Karpas-422 (cell line): ENCODE results near the gene SFSWAP. TPM values are rescaled to one million over a fixed set of nuclear protein-coding genes. Genes with fewer than 3 reads are reported as not detected.
"Not testable (repeated sequence)": the region's sequence is repeated elsewhere in the genome, so short reads cannot be mapped to it uniquely, and the experiment has no call there.

Experiments
- DNase-seq: peaks from one replicate; pipeline ENCODE4 v3.0.0-alpha.2; 2015
- H2AFZ ChIP-seq: fragments of 200-600 bp; sonication (generic); 2 replicates; pipeline ENCODE4 v1.6.1; 2014; ENCODE audit warnings: antibody characterized with exemption, low read length, mixed read lengths
- H3K27ac ChIP-seq: fragments of 200-600 bp; sonication (generic); 2 replicates; pipeline ENCODE4 v1.5.1; 2014; ENCODE audit warnings: mild to moderate bottlenecking, low read length, moderate library complexity
- H3K27me3 ChIP-seq: fragments of 200-600 bp; sonication (generic); 2 replicates; pipeline ENCODE4 v1.6.1; 2014; ENCODE audit warnings: low read length, mixed read lengths
- H3K36me3 ChIP-seq: fragments of 200-600 bp; sonication (generic); 2 replicates; pipeline ENCODE4 v1.6.1; 2014; ENCODE audit warnings: low read length, mixed read lengths; ENCODE audit not compliant: insufficient read depth
- H3K4me1 ChIP-seq: fragments of 200-600 bp; sonication (generic); 2 replicates; pipeline ENCODE4 v1.6.1; 2014; ENCODE audit warnings: mild to moderate bottlenecking, low read length, mixed read lengths
- H3K4me2 ChIP-seq: fragments of 200-600 bp; sonication (generic); 2 replicates; pipeline ENCODE4 v1.6.1; 2014; ENCODE audit warnings: low read length, low read depth, mild to moderate bottlenecking; ENCODE audit not compliant: poor library complexity, severe bottlenecking
- H3K4me3 ChIP-seq: fragments of 200-600 bp; sonication (generic); 2 replicates; pipeline ENCODE4 v1.5.1; 2014; ENCODE audit warnings: mild to moderate bottlenecking, antibody characterized with exemption, low read length, mixed read lengths
- H3K79me2 ChIP-seq: fragments of 200-600 bp; sonication (generic); 2 replicates; pipeline ENCODE4 v1.6.1; 2014; ENCODE audit warnings: mild to moderate bottlenecking, low read length, mixed read lengths
- H3K9ac ChIP-seq: fragments of 200-600 bp; sonication (generic); 2 replicates; pipeline ENCODE4 v1.6.0; 2014; ENCODE audit warnings: low read length
- H3K9me2 ChIP-seq: fragments of 200-600 bp; sonication (generic), shearing (Covaris generic); replicated peaks from 2 replicates; pipeline ENCODE4 v1.6.0; 2014; ENCODE audit warnings: mild to moderate bottlenecking, low read length, moderate library complexity; ENCODE audit not compliant: insufficient read depth
- H3K9me3 ChIP-seq: fragments of 300-700, 200-600 bp; sonication (generic); 2 replicates; pipeline ENCODE4 v1.6.1; 2014; ENCODE audit warnings: low read length, mixed read lengths
- H4K20me1 ChIP-seq: fragments of 200-600 bp; sonication (generic); 2 replicates; pipeline ENCODE4 v1.6.1; 2014; ENCODE audit warnings: mild to moderate bottlenecking, antibody characterized with exemption, low read length, low read depth; ENCODE audit not compliant: insufficient read depth
- total RNA-seq: library from RNA; depleted of rRNA; stranded (reverse); fragments of >200 nt; shearing (Covaris generic); gene quantifications from 2 replicates; pipeline ENCODE4 v1.2.3, GENCODE V29; 2014; ENCODE audit warnings: low replicate concordance

The SFSWAP gene
- total RNA-seq, 1 experiment from 2014 or later = 30.0 TPM

- H3K79me2 ChIP-seq = no peaks in the 10 kb centered on the region
- no peaks in the 10 kb centered on the region for H3K36me3 ChIP-seq
- H3K4me3 ChIP-seq = no peak overlapping the region
- no peaks in the 10 kb centered on the region for H3K9me2 ChIP-seq
- no peak overlapping the region for H2AFZ ChIP-seq
- no peaks in the 10 kb centered on the region for H3K27me3 ChIP-seq
- H3K27ac ChIP-seq = no peak overlapping the region
- H3K9ac ChIP-seq = no peak overlapping the region
- no peak for DNase-seq
- no peaks in the 10 kb centered on the region for H3K4me1 ChIP-seq
- H3K4me2 ChIP-seq = no peak overlapping the region
- no peaks in the 10 kb centered on the region for H3K9me3 ChIP-seq
- H4K20me1 ChIP-seq = no peaks in the 10 kb centered on the region
These were observed 7.7 kb upstream of the SFSWAP start for GRCh38 chr12:131703161-131703560.

GRCh38 chr12:131704509-131704908 is 6.4 kb upstream of the SFSWAP start:
- no peak overlapping the region for H3K4me3 ChIP-seq
- DNase-seq = no peak
- no peaks in the 10 kb centered on the region for H4K20me1 ChIP-seq
- H3K9ac ChIP-seq = no peak overlapping the region
- H3K4me2 ChIP-seq = no peak overlapping the region
- H3K27ac ChIP-seq = no peak overlapping the region
- no peaks in the 10 kb centered on the region for H3K27me3 ChIP-seq
- H3K36me3 ChIP-seq = no peaks in the 10 kb centered on the region
- H3K9me3 ChIP-seq = no peaks in the 10 kb centered on the region
- H3K9me2 ChIP-seq = no peaks in the 10 kb centered on the region
- no peaks in the 10 kb centered on the region for H3K79me2 ChIP-seq
- H3K4me1 ChIP-seq = no peaks in the 10 kb centered on the region; the same call in 1 of the 2 replicates
- no peak overlapping the region for H2AFZ ChIP-seq

GRCh38 chr12:131706709-131707108 is 4.2 kb upstream of the SFSWAP start:
- H3K27me3 ChIP-seq, H2AFZ ChIP-seq, H3K79me2 ChIP-seq: not testable (repeated sequence)

GRCh38 chr12:131709226-131709625 is 1.7 kb upstream of the SFSWAP start:
- no peak overlapping the region for H3K4me2 ChIP-seq
- H3K4me1 ChIP-seq = peaks cover 24% of the 10 kb centered on the region
- peaks cover 12% of the 10 kb centered on the region; the same call in 1 of the 2 replicates for H3K36me3 ChIP-seq
- H3K9me2 ChIP-seq = no peaks in the 10 kb centered on the region
- H3K9ac ChIP-seq = no peak overlapping the region
- H3K79me2 ChIP-seq = peaks cover 34% of the 10 kb centered on the region
- no peaks in the 10 kb centered on the region for H3K27me3 ChIP-seq
- no peak overlapping the region for H3K27ac ChIP-seq
- H2AFZ ChIP-seq = no peak overlapping the region
- no peak for DNase-seq
- peaks cover 18% of the 10 kb centered on the region; the same call in 1 of the 2 replicates for H4K20me1 ChIP-seq
- H3K9me3 ChIP-seq = no peaks in the 10 kb centered on the region
- H3K4me3 ChIP-seq = no peak overlapping the region

More at GRCh38 chr12:131706709-131707108, 4.2 kb upstream of the SFSWAP start:
- not testable (repeated sequence) for DNase-seq, H4K20me1 ChIP-seq, H3K4me3 ChIP-seq, H3K9me2 ChIP-seq, H3K9me3 ChIP-seq, H3K27ac ChIP-seq, H3K36me3 ChIP-seq, H3K9ac ChIP-seq, H3K4me1 ChIP-seq, H3K4me2 ChIP-seq

- H4K20me1 ChIP-seq = peaks cover 18% of the 10 kb centered on the region; the same call in 1 of the 2 replicates
- peaks cover 34% of the 10 kb centered on the region for H3K36me3 ChIP-seq
- H3K27ac ChIP-seq = no peak overlapping the region
- H3K4me3 ChIP-seq = peak overlapping the region; percentile 97
- peaks cover 24% of the 10 kb centered on the region for H3K4me1 ChIP-seq
- no peaks in the 10 kb centered on the region for H3K27me3 ChIP-seq
- H3K79me2 ChIP-seq = peaks cover 52% of the 10 kb centered on the region
- H2AFZ ChIP-seq = no peak overlapping the region; the same call in 1 of the 2 replicates
- no peaks in the 10 kb centered on the region for H3K9me3 ChIP-seq
- DNase-seq = peak; percentile 52
- H3K9me2 ChIP-seq = no peaks in the 10 kb centered on the region
- peak overlapping the region; percentile 88 for H3K4me2 ChIP-seq
- peak overlapping the region; percentile 96 for H3K9ac ChIP-seq
These were observed 788 bp downstream of the SFSWAP start for GRCh38 chr12:131711551-131712205.

- Histone ChIP-seq H3K4me2 (peak overlapping the region; percentile 88), H3K27ac (no peak overlapping the region), H4K20me1 (peaks cover 18% of the 10 kb centered on the region; the same call in 1 of the 2 replicates), H3K4me3 (no peak overlapping the region), H2AFZ (no peak overlapping the region), H3K9ac (no peak overlapping the region), H3K4me1 (peaks cover 24% of the 10 kb centered on the region), H3K9me2 (no peaks in the 10 kb centered on the region), H3K27me3 (no peaks in the 10 kb centered on the region), H3K79me2 (peaks cover 66% of the 10 kb centered on the region), H3K9me3 (no peaks in the 10 kb centered on the region), H3K36me3 (peaks cover 50% of the 10 kb centered on the region)
- DNase-seq = no peak
These were observed 2.5 kb downstream of the SFSWAP start for GRCh38 chr12:131713349-131713748.

GRCh38 chr12:131714759-131715158 is 3.9 kb downstream of the SFSWAP start:
- no peaks in the 10 kb centered on the region for H3K9me2 ChIP-seq
- H3K4me2 ChIP-seq = no peak overlapping the region
- H3K27ac ChIP-seq = no peak overlapping the region
- peaks cover 22% of the 10 kb centered on the region for H3K4me1 ChIP-seq
- peaks cover 18% of the 10 kb centered on the region; the same call in 1 of the 2 replicates for H4K20me1 ChIP-seq
- H3K9me3 ChIP-seq = no peaks in the 10 kb centered on the region
- H3K79me2 ChIP-seq = peaks cover 74% of the 10 kb centered on the region
- H3K9ac ChIP-seq = no peak overlapping the region
- no peak overlapping the region for H3K4me3 ChIP-seq
- H3K36me3 ChIP-seq = peaks cover 59% of the 10 kb centered on the region
- no peaks in the 10 kb centered on the region for H3K27me3 ChIP-seq
- H2AFZ ChIP-seq = no peak overlapping the region
- DNase-seq = no peak

- Histone ChIP-seq H3K9me3 (no peaks in the 10 kb centered on the region), H3K27ac (no peak overlapping the region), H3K4me1 (peaks cover 14% of the 10 kb centered on the region), H3K4me2 (no peak overlapping the region), H3K4me3 (no peak overlapping the region), H3K9me2 (no peaks in the 10 kb centered on the region), H3K79me2 (peaks cover 83% of the 10 kb centered on the region), H3K27me3 (no peaks in the 10 kb centered on the region), H2AFZ (no peak overlapping the region), H3K9ac (no peak overlapping the region), H3K36me3 (peaks cover 73% of the 10 kb centered on the region), H4K20me1 (peaks cover 18% of the 10 kb centered on the region; the same call in 1 of the 2 replicates)
- DNase-seq = no peak
These were observed 5.4 kb downstream of the SFSWAP start for GRCh38 chr12:131716282-131716681.
